Neuronal stem cell (in vitro differentiated cells): ENCODE results near the gene CYB5R4.

Experiments
- DNase-seq: peaks from one replicate; pipeline ENCODE4 v3.0.0-alpha.2; 2013; ENCODE audit warnings: low spot score
- H2AFZ ChIP-seq: one replicate; pipeline ENCODE4 v1.6.1; 2013; ENCODE audit warnings: mild to moderate bottlenecking, low read length, inconsistent platforms
- H2AK5ac ChIP-seq: 2 replicates; pipeline ENCODE4 v1.6.1; 2013; ENCODE audit warnings: low read depth, mild to moderate bottlenecking, inconsistent platforms, low read length, moderate library complexity, mixed read lengths
- H2BK120ac ChIP-seq: 2 replicates; pipeline ENCODE4 v1.6.1; 2013; ENCODE audit warnings: low read depth, mild to moderate bottlenecking, inconsistent platforms, low read length, moderate library complexity, mixed read lengths
- H2BK12ac ChIP-seq: one replicate; pipeline ENCODE4 v1.6.1; 2013; ENCODE audit warnings: low read length, inconsistent platforms
- H2BK15ac ChIP-seq: 2 replicates; pipeline ENCODE4 v1.6.1; 2013; ENCODE audit warnings: mild to moderate bottlenecking, low read length, inconsistent platforms, mixed read lengths
- H2BK5ac ChIP-seq: one replicate; pipeline ENCODE4 v1.6.1; 2013; ENCODE audit warnings: inconsistent platforms, mild to moderate bottlenecking, low read length, moderate library complexity
- H3K14ac ChIP-seq: one replicate; pipeline ENCODE4 v1.6.1; 2013; ENCODE audit warnings: low read length, inconsistent platforms
- H3K18ac ChIP-seq: 2 replicates; pipeline ENCODE4 v1.6.1; 2013; ENCODE audit warnings: low read length, inconsistent platforms
- H3K23ac ChIP-seq: 2 replicates; pipeline ENCODE4 v1.6.1; 2013; ENCODE audit warnings: low read depth, mild to moderate bottlenecking, mixed read lengths, low read length, inconsistent platforms; ENCODE audit not compliant: poor library complexity
- H3K27ac ChIP-seq: replicated peaks from 3 replicates; pipeline ENCODE4 v1.5.1; 2013; ENCODE audit warnings: low read length, inconsistent platforms
- H3K27me3 ChIP-seq, 3 experiments: 2 replicates each; pipeline ENCODE4 v1.6.1; 2013; ENCODE audit warnings: low read length in 3 of 3, mild to moderate bottlenecking in 2 of 3, inconsistent platforms in 1 of 3, low read depth in 1 of 3, mixed read lengths in 1 of 3, moderate library complexity in 1 of 3; ENCODE audit not compliant: control insufficient read depth in 3 of 3, insufficient read depth in 3 of 3
- H3K36me3 ChIP-seq, 2 donors: replicated peaks in 1 of 2; 2 replicates each; pipeline ENCODE4 v1.6.1; 2013; ENCODE audit warnings: low read length in 2 of 2; ENCODE audit not compliant: control insufficient read depth in 2 of 2, insufficient read depth in 2 of 2
- H3K4ac ChIP-seq: 2 replicates; pipeline ENCODE4 v1.6.1; 2013; ENCODE audit warnings: inconsistent platforms, mild to moderate bottlenecking, low read length, moderate library complexity
- H3K4me1 ChIP-seq, 2 donors: 1 replicate in 1 of 2; 2 replicates in 1 of 2; pipeline ENCODE4 v1.6.1; 2013; ENCODE audit warnings: low read length in 2 of 2, low read depth in 1 of 2; ENCODE audit not compliant: control insufficient read depth in 2 of 2, insufficient read depth in 1 of 2
- H3K4me2 ChIP-seq: one replicate; pipeline ENCODE4 v1.6.1; 2013; ENCODE audit warnings: mild to moderate bottlenecking, low read length, inconsistent platforms; ENCODE audit not compliant: insufficient read depth, poor library complexity, severe bottlenecking
- H3K4me3 ChIP-seq, 2 donors: 2 replicates each; pipeline ENCODE4 v1.5.1; 2013; ENCODE audit warnings: low read length in 2 of 2, mild to moderate bottlenecking in 2 of 2, inconsistent platforms in 1 of 2, moderate library complexity in 1 of 2
- H3K79me1 ChIP-seq: one replicate; pipeline ENCODE4 v1.6.1; 2013; ENCODE audit warnings: low read depth, mild to moderate bottlenecking, inconsistent platforms, low read length, moderate library complexity
- H3K9ac ChIP-seq: one replicate; pipeline ENCODE4 v1.6.1; 2013; ENCODE audit warnings: mild to moderate bottlenecking, low read depth, low read length, inconsistent platforms; ENCODE audit not compliant: poor library complexity
- H3K9me3 ChIP-seq, 2 donors: replicated peaks in 1 of 2; 2 replicates each; pipeline versions ENCODE3 to v1.6.1; 2013; ENCODE audit warnings: low read length in 2 of 2, mild to moderate bottlenecking in 2 of 2, inconsistent platforms in 1 of 2, low read depth in 1 of 2, mixed read lengths in 1 of 2, moderate library complexity in 1 of 2; ENCODE audit not compliant: control insufficient read depth in 2 of 2, insufficient read depth in 1 of 2
- H4K8ac ChIP-seq: one replicate; pipeline ENCODE4 v1.6.1; 2013; ENCODE audit warnings: low read depth, mild to moderate bottlenecking, inconsistent platforms, low read length, moderate library complexity
- H4K91ac ChIP-seq: one replicate; pipeline ENCODE4 v1.6.1; 2013; ENCODE audit warnings: low read length, low read depth, mild to moderate bottlenecking, inconsistent platforms; ENCODE audit not compliant: poor library complexity
- WGBS, 2 donors: extraction: QIAGEN DNeasy Blood & Tissue Kit; methylation state at CpG; one replicate each; pipeline ENCODE4 v1.1.7; 2013; ENCODE audit warnings: missing lambda C conversion rate in 2 of 2, mixed read lengths in 1 of 2; ENCODE audit not compliant: insufficient read length in 2 of 2, insufficient replicate concordance in 1 of 2; ENCODE audit errors: extremely low coverage in 2 of 2; 5-methylcytosine and 5-hydroxymethylcytosine counted together

The CYB5R4 gene

GRCh38 chr6:83862776-83863471 lies 3.4 kb downstream of the CYB5R4 start:
- no peak overlapping the region for H2BK120ac ChIP-seq
- WGBS, 2 donors: no CpG with 5 or more reads among the region's 4 CpGs

GRCh38 chr6:83867043-83867442 lies 7.6 kb downstream of the CYB5R4 start:
- H3K9me3 ChIP-seq: peaks cover 6 to 25% of the 10 kb centered on the region in 2 donors
- no peak overlapping the region for H2AFZ ChIP-seq
- no peak overlapping the region for H2BK12ac ChIP-seq
- no peak overlapping the region for H3K4me2 ChIP-seq
- no peak overlapping the region for H2BK5ac ChIP-seq
- no peak overlapping the region for H2AK5ac ChIP-seq
- no peak overlapping the region for H3K27ac ChIP-seq
- peaks cover 8 to 41% of the 10 kb centered on the region in 2 donors for H3K36me3 ChIP-seq
- no peak overlapping the region for H3K4ac ChIP-seq
- no peak overlapping the region for H3K18ac ChIP-seq
- H3K23ac ChIP-seq: no peak overlapping the region
- H3K4me1 ChIP-seq: no peaks in the 10 kb centered on the region
- H2BK15ac ChIP-seq: no peak overlapping the region
- peaks cover 2% of the 10 kb centered on the region for H3K79me1 ChIP-seq
- no peak overlapping the region for H4K91ac ChIP-seq
- DNase-seq: no peak
- H3K4me3 ChIP-seq: no peak overlapping the region
- no peaks in the 10 kb centered on the region for H3K27me3 ChIP-seq
- H4K8ac ChIP-seq: no peak overlapping the region
- H3K14ac ChIP-seq: no peak overlapping the region
- no peak overlapping the region for H3K9ac ChIP-seq
- H2BK120ac ChIP-seq: no peak overlapping the region

More at GRCh38 chr6:83862776-83863471, 3.4 kb downstream of the CYB5R4 start:
- Histone ChIP-seq H3K36me3 (peaks cover 8 to 37% of the 10 kb centered on the region in 2 donors), H2BK15ac (no peak overlapping the region), H3K27me3 (no peaks in the 10 kb centered on the region), H4K8ac (no peak overlapping the region), H3K4me1 (peaks cover 0 to 2% of the 10 kb centered on the region in 2 donors), H3K4me3 (no peak overlapping the region), H3K4me2 (no peak overlapping the region), H3K27ac (no peak overlapping the region), H4K91ac (no peak overlapping the region), H3K4ac (no peak overlapping the region), H2BK5ac (no peak overlapping the region), H3K23ac (no peak overlapping the region), H3K14ac (no peak overlapping the region), H3K18ac (no peak overlapping the region), H2AFZ (no peak overlapping the region), H3K9me3 (peaks cover 6 to 16% of the 10 kb centered on the region in 2 donors), H3K9ac (no peak overlapping the region), H2AK5ac (no peak overlapping the region), H2BK12ac (no peak overlapping the region), H3K79me1 (no peaks in the 10 kb centered on the region)
- no peak for DNase-seq

GRCh38 chr6:83867527-83868161 lies 8.2 kb downstream of the CYB5R4 start:
- Histone ChIP-seq H2AFZ (no peak overlapping the region), H3K9ac (no peak overlapping the region), H2BK120ac (no peak overlapping the region), H3K27ac (no peak overlapping the region), H3K36me3 (peaks cover 8 to 41% of the 10 kb centered on the region in 2 donors), H3K4ac (no peak overlapping the region), H2BK15ac (no peak overlapping the region), H2BK5ac (no peak overlapping the region), H3K27me3 (no peaks in the 10 kb centered on the region), H4K91ac (no peak overlapping the region), H3K4me2 (no peak overlapping the region), H2BK12ac (no peak overlapping the region), H4K8ac (no peak overlapping the region), H2AK5ac (no peak overlapping the region), H3K9me3 (peaks cover 6 to 25% of the 10 kb centered on the region in 2 donors), H3K4me3 (no peak overlapping the region), H3K79me1 (peaks cover 2% of the 10 kb centered on the region), H3K14ac (no peak overlapping the region), H3K23ac (no peak overlapping the region), H3K18ac (no peak overlapping the region), H3K4me1 (no peaks in the 10 kb centered on the region)
- no CpG with 5 or more reads among the region's 9 CpGs for WGBS, 2 donors
- DNase-seq: peak; percentile 37

DNA sequence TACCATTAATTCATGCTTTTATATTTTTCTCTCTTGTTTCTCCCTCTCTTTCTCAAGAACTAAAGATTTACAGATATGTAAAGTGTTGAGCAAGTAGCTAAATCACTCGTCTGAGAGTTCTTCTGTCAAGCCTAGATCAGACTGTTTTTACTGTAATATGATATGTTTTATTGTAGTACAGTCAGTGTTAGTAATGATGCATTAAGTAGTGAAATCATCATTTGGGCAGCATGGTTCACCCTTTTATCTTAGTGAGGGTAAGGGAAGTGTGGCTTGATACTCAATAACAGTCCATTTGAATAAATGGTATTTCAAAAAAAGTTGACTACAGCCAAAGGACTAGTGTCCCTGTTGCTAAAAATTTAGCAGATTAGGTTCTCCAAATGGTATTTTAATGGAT lies 9.2 kb downstream of the CYB5R4 start:
- H3K4ac ChIP-seq: no peak overlapping the region
- no peak overlapping the region for H2BK12ac ChIP-seq
- H3K4me1 ChIP-seq: no peaks in the 10 kb centered on the region
- peaks cover 2% of the 10 kb centered on the region for H3K79me1 ChIP-seq
- H3K27me3 ChIP-seq: no peaks in the 10 kb centered on the region
- H4K8ac ChIP-seq: no peak overlapping the region
- no peak overlapping the region for H2AK5ac ChIP-seq
- no peak overlapping the region for H3K18ac ChIP-seq
- no peak overlapping the region for H2BK15ac ChIP-seq
- no CpG with 5 or more reads among the region's 1 CpG for WGBS, 2 donors
- H3K4me2 ChIP-seq: no peak overlapping the region
- H2BK120ac ChIP-seq: no peak overlapping the region
- no peak overlapping the region for H2BK5ac ChIP-seq
- no peak overlapping the region for H3K4me3 ChIP-seq
- no peak overlapping the region for H2AFZ ChIP-seq
- H3K23ac ChIP-seq: no peak overlapping the region
- peaks cover 8 to 41% of the 10 kb centered on the region in 2 donors for H3K36me3 ChIP-seq
- peaks cover 6 to 25% of the 10 kb centered on the region in 2 donors for H3K9me3 ChIP-seq
- H3K27ac ChIP-seq: no peak overlapping the region
- no peak overlapping the region for H4K91ac ChIP-seq
- H3K14ac ChIP-seq: no peak overlapping the region
- H3K9ac ChIP-seq: no peak overlapping the region
- DNase-seq: no peak
